T-helper 1 cell (primary cell): Measurements from ENCODE around the gene FBXW4.

ENCODE experiments used
- DNase-seq, 5 donors: peaks; one replicate each; pipeline ENCODE4 v3.0.0-alpha.2; 2012 to 2020

Gene FBXW4

GRCh38 chr10:101695404-101695890 is 477 bp upstream of the FBXW4 start:
- DNase-seq, result no peak

GRCh38 chr10:101693978-101694673 is 844 bp downstream of the FBXW4 start:
- peak; percentile 28 to 73 (median 45) for DNase-seq

- peak in 1 of 5 donors; percentile 4 for DNase-seq
Observed at GRCh38 chr10:101693651-101693977, 1.4 kb downstream of the FBXW4 start.

- no peak for DNase-seq
Observed at GRCh38 chr10:101691081-101691480, 3.9 kb downstream of the FBXW4 start.

GRCh38 chr10:101690461-101690860 is 4.5 kb downstream of the FBXW4 start:
- no peak for DNase-seq

- DNase-seq, result no peak
Observed at GRCh38 chr10:101687071-101687658, 7.8 kb downstream of the FBXW4 start.

- DNase-seq, result no peak
Observed at GRCh38 chr10:101686133-101686925, 8.6 kb downstream of the FBXW4 start.

- DNase-seq, result no peak
Observed at GRCh38 chr10:101684782-101685181, 10.2 kb downstream of the FBXW4 start.

GRCh38 chr10:101683276-101683675 is 11.7 kb downstream of the FBXW4 start:
- no peak for DNase-seq

- no peak for DNase-seq
Observed at GRCh38 chr10:101682172-101682825, 12.7 kb downstream of the FBXW4 start.

GRCh38 chr10:101676565-101676964 is 18.4 kb downstream of the FBXW4 start:
- no peak for DNase-seq

- DNase-seq, result no peak
Observed at GRCh38 chr10:101675115-101675514, 19.9 kb downstream of the FBXW4 start.

GRCh38 chr10:101672536-101672935 is 22.4 kb downstream of the FBXW4 start:
- no peak for DNase-seq

GRCh38 chr10:101671453-101671852 is 23.5 kb downstream of the FBXW4 start:
- DNase-seq, result no peak

- no peak for DNase-seq
Observed at GRCh38 chr10:101670635-101671034, 24.3 kb downstream of the FBXW4 start.

GRCh38 chr10:101669181-101669580 is 25.8 kb downstream of the FBXW4 start:
- no peak for DNase-seq

- no peak for DNase-seq
Observed at GRCh38 chr10:101668566-101668965, 26.4 kb downstream of the FBXW4 start.

GRCh38 chr10:101666083-101666482 is 28.9 kb downstream of the FBXW4 start:
- DNase-seq, result no peak

- no peak for DNase-seq
Observed at GRCh38 chr10:101663097-101663496, 31.9 kb downstream of the FBXW4 start.

- DNase-seq, result no peak
Observed at GRCh38 chr10:101660256-101660655, 34.7 kb downstream of the FBXW4 start.

GRCh38 chr10:101658975-101659374 is 36.0 kb downstream of the FBXW4 start:
- no peak for DNase-seq

GRCh38 chr10:101656890-101657289 is 38.1 kb downstream of the FBXW4 start:
- DNase-seq, result no peak

- DNase-seq, result no peak
Observed at GRCh38 chr10:101655570-101655969, 39.4 kb downstream of the FBXW4 start.
